DMS53 treated with DMSO at 0.1 percent for 48 hours (cell line): ENCODE measurements around the gene SDC4.
"Not testable (repeated sequence)": the region's sequence is repeated elsewhere in the genome, so short reads cannot be mapped to it uniquely, and the experiment has no call there.

Source experiments
- DNase-seq: peaks from one replicate; lab custom pipeline; 2025; ENCODE audit not compliant: unreplicated experiment; lab: John Stamatoyannopoulos, UW

SDC4 gene

DNA sequence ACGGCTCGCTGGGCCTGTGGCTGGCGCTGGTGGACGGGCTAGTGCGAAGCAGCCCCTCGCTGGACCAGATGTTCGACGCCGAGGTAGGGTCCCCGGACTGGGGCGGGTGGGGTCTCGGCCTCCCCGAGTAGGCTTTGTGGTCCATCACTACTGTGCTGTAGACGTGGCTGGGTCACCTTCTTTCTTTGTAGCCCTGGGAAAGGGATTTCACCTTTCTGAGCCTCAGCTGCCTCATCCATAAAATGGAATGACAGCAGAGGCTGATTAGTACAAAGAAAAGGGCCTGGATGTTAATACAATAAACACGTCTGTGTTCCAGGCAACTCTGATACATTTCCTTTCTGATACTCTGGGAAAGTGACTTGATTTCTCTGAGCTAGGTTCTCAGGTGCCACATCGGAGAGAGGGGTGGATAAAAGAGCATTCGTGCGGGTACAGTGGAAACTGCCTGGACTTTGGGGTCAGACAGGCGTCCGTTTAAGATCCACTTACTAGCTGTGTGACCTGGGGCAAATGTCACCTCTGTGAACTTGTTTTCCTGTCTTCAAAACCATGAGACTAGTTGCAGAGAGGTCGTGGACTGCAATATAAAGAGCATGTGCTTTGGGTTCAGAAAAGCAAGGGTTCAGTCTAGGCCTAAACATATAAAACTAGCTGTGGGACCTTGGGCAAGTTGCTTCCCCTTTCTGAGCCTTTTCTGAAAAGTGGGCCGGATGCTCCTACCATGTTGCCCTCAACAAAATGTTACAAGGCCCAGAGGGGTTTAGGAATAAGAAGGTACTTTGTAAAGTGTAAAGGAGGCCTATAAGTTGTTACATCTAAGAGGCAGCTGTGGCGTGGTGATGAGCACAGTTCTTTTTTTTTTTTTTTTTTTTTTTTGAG is 15.6 kb upstream of the SDC4 start:
- DNase-seq: no peak

DNA sequence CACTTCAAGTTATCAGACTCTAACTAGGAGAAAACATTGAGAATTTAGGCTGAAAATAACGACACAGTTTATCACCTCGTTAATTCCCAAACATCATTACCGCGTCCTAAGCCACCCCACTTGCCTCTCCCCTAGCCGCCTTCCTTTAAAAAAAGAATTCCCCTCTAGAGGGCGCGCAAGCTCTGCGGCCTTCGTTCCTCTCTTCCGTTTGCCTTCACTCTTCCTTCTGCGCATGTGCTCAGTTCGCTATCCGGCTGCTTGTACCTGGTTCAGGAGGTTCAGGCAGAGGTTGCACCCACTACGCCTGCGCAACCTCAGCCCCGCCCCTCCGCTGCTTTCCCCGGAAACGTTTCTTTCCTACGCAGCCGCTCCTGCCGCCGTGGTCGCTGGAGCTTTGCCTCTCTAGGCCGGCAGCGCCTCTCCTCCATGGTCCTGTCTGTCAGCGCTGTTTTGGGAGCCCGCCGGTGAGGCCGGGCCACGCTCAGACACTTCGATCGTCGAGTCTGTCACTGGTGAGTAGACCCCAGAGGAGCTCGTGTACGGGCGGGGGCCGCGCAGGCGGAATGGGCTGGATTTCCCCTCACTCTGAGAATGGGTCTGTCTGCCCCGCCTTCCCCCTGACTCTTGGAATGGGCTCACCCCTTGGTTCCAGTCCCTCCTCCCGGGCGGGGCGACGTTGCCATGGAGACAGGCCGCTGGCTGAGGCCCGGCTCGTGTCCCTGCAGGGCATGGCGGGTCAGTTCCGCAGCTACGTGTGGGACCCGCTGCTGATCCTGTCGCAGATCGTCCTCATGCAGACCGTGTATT is 14.8 kb upstream of the SDC4 start, which contains the start of gene SYS1:
Gene SYS1, plus strand, starts transcription at position 353 of the 807 bp plus-strand sequence. Its CDS starts 376 bp downstream, at position 729.
- DNase-seq: peak; percentile 98

DNA sequence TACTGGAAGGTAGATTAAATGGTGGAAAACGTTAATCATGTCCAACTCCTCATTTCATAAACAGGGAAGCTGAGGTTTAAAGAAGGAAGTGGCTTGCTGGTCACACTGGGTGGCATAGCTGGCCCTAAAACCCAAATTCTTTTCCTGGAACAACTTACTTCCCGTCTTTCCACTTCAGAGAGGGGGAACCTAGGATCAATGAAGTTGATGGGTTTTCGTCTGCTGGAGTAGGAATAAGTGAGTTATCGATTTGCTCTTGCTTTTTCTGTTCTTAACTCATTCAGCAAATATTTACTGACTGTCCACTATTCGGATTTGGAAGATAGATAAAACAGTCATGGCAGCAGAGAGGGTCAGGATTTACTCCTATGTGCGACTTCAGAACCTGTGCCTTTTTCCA is 13.6 kb upstream of the SDC4 start:
- DNase-seq: no peak

DNA sequence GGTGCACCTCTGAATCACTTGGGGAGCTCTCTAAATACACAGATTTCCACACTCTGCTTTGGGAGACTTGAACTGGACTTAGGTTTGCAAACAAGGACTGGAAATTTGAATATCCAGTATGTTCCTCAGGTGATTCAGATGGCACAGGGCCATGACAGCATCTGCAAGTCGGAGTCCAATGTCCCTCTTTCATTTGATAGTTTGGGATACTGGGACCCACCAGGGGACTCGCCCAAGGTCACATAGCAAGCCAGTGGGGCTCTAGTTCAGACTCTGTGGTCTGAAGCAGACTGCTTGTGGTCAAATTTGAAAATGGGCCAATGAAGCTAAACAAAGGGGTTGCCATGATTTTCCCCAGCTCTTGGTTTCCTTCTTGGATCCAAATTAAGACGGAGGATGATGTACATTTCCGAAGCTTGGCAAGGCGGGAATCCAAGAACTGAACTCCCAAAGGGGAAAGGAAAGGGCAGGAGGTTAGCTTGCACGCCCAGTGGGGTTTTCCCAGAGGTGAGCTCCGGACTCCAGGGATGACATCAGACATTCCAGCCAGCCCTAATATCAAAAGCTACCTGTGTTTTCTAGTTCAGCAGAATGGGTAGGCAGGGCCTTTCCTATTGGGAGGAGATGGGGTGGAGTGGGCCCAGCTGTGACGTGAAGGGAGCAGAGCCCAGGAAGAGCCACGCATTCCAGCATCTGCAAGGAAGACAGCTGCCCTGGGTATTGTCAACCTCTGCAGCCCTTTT is 11.4 kb upstream of the SDC4 start:
- DNase-seq: no peak

DNA sequence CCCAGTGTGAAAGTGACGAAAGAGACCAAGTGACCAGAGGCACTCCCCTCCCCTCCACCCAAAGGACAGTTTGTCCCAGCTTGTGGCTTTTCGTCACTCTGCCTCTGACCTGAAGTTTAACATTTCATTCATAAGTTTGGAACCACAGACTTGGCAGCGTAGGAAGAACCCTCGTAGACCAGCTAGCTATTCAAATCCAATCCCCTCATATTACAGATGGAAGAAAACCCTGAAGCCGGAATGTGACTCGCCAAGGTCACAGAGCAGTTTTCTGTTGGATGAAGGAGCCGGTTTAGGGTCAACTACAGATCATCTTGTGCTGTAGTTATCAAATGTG is 10.8 kb upstream of the SDC4 start:
- DNase-seq: no peak

DNA sequence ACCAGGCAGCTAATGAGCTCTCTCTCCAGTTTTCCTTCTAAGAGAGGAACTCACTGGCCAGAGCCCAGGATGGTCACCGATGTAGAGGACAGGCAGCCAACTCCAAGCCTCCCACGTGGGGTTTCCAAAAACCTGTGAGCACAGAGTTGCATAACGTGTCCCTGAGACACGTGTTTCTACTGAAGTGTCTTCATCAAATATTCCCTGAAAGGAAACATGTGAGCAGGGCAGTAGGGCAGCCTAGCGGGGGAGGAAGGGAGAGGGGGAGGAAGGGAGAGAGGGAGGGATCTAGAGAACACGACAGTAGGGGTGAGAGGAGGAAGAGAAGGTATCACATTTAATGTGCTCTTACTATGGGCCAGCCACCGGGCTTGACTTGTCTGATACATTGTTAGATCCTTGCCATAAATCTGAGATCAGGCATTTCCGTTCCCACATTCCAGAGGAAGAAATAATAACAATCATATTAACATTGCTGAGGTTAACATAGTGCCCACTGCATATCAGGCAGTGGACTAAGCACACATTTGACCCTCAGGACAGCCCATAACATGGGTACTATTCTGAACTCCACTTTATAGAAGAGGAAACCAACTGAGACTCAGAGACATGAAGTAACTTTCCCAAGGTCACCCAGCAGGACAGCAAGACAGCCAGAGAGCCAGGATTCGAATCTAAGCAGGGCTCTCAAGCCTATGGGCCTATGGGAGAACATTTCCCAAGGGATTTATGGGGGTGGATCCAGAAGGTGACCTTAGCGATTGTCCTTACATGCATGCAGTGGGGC is 10.3 kb upstream of the SDC4 start:
- DNase-seq: no peak

- peak; percentile 8 for DNase-seq
These were observed 7.2 kb upstream of the SDC4 start for GRCh38 chr20:45355209-45356084.

DNA sequence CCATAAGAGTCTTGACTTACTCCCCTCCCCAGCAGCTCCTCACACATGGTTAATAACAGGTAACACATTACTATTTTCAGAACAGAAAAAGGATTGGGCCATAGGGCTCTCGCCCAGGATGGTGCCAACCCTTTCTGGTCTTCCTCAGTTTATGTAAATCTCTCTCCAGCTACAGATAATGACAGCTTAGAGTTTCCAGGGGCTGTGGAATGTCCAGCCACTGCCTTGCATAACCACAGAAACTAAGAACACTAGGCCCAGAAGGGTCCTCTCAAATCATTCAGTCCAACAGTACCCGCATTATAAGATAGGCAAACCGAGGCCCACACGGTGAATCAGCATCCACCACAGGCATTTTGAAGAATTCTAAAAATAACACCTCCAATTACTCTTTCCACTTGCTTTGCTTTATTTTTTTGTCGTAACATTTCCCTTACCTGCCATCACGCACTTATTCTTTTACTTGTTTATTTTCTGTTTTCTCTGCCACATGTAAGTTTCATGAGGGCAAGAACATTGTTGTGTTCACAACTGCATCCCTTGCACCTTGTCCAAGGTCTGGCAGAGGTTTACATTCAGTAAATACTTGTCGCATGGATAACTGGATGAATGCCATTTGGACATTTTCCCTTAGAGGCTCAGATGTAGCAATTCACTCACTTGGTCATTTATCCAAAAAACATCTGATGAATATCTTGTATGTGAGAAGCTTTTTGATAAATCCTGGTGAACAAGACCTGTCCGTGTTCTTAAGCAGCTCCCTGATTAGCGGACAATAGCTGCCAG is 6.4 kb upstream of the SDC4 start:
- DNase-seq: no peak

- DNase-seq: no peak
These were observed 5.5 kb upstream of the SDC4 start for GRCh38 chr20:45353746-45354145.

DNA sequence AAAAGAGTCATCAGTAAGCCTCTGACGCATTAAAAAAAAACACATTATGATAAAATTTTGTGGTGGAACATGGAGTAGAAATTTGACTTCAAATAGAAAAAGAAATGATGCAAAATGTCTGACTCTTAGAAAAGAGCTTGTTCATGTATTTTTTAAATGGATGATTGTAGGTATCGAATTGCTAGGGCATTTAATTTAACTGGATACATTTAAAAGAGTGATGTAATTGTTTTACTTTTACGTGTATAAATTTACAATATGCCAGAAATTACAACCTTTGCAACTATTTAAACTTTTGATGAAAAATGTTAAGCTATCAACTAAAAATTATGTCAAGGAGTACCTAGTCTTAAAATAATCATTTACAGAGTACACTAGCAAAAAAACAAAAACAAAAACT is 4.5 kb upstream of the SDC4 start:
- no peak for DNase-seq

DNA sequence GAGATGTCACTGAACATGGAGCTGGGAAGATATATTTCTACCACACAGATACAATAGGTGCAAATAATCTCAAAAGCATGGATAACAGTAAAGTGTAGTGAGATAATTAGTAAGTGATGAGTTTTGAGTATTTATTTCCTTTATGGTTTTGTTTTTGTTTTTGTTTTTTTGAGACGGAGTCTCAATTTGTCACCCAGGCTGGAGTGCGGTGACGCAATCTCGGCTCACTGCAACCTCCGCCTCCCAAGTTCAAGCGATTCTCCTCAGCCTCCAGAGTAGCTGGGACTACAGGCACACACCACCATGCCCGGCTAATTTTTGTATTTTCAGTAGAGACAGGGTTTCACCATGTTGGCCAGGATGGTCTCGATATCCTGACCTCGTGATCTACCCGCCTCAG is 2.6 kb upstream of the SDC4 start:
- DNase-seq: not testable (repeated sequence)

DNA sequence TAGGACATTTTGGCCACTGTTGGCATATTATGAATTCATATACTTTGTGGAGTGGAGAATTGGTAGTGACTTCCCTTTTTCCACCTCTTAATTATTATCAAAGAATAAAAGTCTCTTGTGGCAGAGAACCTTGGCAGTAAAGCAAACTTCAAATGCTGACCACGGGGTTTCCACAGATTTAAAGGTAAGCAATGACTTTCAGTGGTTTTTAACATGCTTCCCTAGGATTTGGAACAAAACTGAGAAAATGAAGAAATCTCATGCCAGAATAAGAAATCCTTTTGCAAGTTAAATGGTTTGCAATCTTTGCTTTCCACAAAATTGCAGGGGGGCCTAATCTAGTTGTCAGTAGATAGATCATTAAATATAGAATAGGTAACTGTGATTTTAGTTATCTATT is 2.0 kb upstream of the SDC4 start:
- DNase-seq: no peak

- no peak for DNase-seq
These were observed 808 bp downstream of the SDC4 start for GRCh38 chr20:45347297-45347935.

DNA sequence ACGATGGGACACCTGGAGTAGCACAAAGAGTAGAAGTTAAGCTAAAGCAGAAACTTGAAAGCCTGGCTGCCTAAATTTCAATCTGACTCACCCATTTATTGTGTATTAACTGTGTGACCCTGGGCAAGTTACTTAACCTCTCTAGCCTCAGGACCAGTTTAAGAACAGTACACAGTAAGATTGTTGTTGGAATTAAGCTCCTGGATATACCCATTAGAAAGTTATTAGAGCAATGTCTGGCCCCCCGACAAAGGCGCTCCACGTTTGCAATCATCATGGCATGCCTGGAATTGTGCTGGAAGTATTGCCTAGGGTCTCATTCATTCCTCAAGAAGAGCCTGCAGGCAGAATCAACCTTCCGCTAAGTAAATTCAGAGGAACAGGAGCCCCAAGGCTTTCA is 1.4 kb downstream of the SDC4 start:
- DNase-seq: no peak

GRCh38 chr20:45346291-45346718 is 1.9 kb downstream of the SDC4 start:
- no peak for DNase-seq

DNA sequence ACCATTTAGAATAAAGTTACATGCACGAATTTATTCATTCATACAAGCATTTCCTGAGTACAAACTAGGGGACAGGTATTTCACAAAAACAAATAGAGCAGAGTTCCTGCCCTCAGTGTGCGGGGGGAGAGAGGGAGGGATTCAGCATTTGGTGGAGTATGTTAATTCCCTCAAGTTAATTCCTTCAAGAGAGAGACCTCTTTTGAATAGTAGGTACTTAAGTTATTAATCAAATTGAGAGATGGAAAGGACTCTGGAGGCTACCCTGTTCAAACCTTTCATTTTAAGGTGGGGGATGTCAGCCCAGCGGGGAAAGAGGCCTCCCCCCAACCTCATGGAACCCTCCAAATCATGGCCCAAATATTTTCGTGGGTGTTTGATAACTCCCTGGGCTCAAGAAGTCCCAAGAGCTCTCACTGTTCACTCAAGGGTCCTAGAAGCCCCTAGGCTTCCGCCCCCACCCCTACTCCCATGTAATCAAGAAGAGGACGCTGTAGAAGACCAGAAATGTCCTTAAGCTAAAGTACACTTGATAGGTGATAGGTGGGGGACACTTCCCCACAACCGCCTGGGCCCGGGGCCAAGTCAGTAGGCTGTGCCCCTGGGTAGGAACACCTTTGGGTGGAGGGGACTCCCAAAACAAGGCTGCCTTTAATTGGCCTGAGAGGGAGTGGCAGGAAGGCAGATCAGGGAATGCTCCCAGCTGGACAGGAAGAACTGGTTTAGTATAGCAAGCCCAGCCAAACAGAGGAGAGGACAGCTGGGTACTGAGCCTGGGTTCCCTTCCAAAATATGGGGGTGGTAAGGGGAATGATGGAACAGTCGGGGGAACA is 2.9 kb downstream of the SDC4 start:
- DNase-seq: peak; percentile 24

DNA sequence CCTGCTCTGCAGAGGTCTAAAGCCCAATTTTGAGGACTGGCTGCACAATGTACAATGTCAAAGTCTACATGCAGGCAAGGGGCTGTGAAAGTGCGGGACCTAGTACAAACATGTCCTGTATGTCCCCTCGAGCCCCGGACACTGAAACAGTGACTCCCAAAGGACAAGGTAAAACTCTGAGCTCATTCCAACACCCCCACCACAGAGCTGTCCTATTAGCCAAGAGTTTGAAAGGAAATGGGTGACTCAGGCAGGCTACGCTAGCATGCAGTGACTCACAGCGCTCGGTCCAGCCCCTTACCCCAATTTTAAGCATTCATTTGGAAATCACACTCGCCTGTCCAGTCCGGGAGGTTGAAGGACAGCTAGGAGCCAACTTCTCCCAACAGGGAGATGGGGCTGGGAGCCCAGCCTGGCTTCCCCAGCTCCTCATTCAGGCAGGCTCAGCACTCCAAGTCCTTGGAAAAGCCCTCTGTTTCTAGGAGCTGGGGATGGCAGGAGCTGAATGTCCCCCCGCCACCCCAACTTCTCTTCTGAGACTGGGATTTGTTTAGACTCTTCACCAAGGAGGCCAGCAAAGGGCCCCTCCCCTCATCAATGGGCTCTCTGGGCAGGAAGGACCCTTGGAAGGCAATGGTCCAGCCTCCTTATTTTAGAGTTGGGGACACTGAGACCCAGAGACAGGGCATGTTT is 3.9 kb downstream of the SDC4 start:
- no peak for DNase-seq
